ENCODE measurements around the gene PSMD3.

DNA sequence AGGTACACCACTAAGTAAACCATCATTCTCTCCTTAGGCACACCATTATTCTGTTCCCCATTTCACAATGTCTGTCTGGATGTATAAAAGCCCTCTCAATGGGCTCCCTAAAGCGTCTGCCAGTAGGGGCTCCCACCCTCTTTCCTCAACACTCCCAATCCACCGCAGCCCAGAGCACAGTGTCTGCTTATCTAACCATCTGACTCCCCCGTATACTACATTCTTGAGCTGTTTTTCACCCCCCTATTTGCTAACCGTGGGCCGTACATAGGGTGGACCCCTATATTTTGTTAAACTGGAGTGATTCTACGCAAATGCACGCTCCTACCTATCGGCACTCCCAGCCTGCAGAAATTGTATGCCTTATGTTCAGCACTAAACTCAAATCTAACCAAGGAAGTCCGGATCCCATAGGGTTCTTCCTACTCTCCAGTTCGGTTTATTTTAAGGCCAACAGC, 685 bp upstream of the PSMD3 start:
- TF ChIP-seq CTCF (IDR thresholded peaks at IDR 0.05) (no peak), POLR2A (IDR thresholded peaks at IDR 0.05) (no peak)

All from Peyer's patch (tissue), 4 donors.